KMS-11 (cell line): ENCODE results near the gene ZNF541.

Source experiments
- H2AFZ ChIP-seq: fragments of 200-600 bp; sonication (generic); 2 replicates; pipeline ENCODE4 v1.6.1; 2016; ENCODE audit warnings: antibody characterized with exemption, mixed run types, low read depth
- H3K27ac ChIP-seq: fragments of 200-600 bp; sonication (generic); 2 replicates; pipeline ENCODE4 v1.6.1; 2016; ENCODE audit warnings: mild to moderate bottlenecking, mixed run types
- H3K27me3 ChIP-seq: fragments of 200-600 bp; sonication (generic); 2 replicates; pipeline ENCODE4 v1.6.1; 2017; ENCODE audit warnings: mild to moderate bottlenecking, low read depth, mixed run types, moderate library complexity; ENCODE audit not compliant: insufficient read depth
- H3K36me3 ChIP-seq: fragments of 200-600 bp; sonication (generic); 2 replicates; pipeline ENCODE4 v1.6.1; 2017; ENCODE audit warnings: mild to moderate bottlenecking, mixed run types; ENCODE audit not compliant: insufficient read depth
- H3K4me1 ChIP-seq: fragments of 200-600 bp; sonication (generic); 2 replicates; pipeline ENCODE4 v1.6.1; 2016; ENCODE audit warnings: mild to moderate bottlenecking, low read depth, mixed run types; ENCODE audit not compliant: poor library complexity, severe bottlenecking
- H3K4me2 ChIP-seq: fragments of 200-600 bp; sonication (generic); 2 replicates; pipeline ENCODE4 v1.7.0; 2016; ENCODE audit warnings: mild to moderate bottlenecking, mixed run types
- H3K4me3 ChIP-seq: fragments of 200-600 bp; sonication (generic); IDR thresholded peaks from 2 replicates; pipeline ENCODE4 v1.6.1; 2017; ENCODE audit warnings: low read depth, low read length, mixed read lengths; ENCODE audit not compliant: insufficient read depth
- H3K79me2 ChIP-seq: fragments of 200-600 bp; sonication (generic); 2 replicates; pipeline ENCODE4 v1.6.1; 2016; ENCODE audit warnings: low read depth, mixed run types; ENCODE audit not compliant: insufficient read depth
- H3K9ac ChIP-seq: fragments of 200-600 bp; sonication (generic); 2 replicates; pipeline ENCODE4 v1.6.1; 2016; ENCODE audit warnings: mild to moderate bottlenecking, mixed run types
- H4K20me1 ChIP-seq: fragments of 200-600 bp; sonication (generic); 2 replicates; pipeline ENCODE4 v1.6.1; 2016; ENCODE audit warnings: mild to moderate bottlenecking, mixed run types; ENCODE audit not compliant: insufficient read depth
- TF ChIP-seq, protein P1 (sequence below): fragments of 200-600 bp; sonication (generic); conservative IDR thresholded peaks from 2 replicates; pipeline ENCODE4 v1.6.1; 2017; ENCODE audit warnings: low read depth, mild to moderate bottlenecking, antibody characterized with exemption, low read length, moderate library complexity, mixed read lengths

The ZNF541 gene

GRCh38 chr19:47545061-47545948, 27.6 kb downstream of the ZNF541 start:
- Histone ChIP-seq H3K36me3 (no peaks in the 10 kb centered on the region), H3K4me1 (peaks cover 14% of the 10 kb centered on the region), H4K20me1 (no peaks in the 10 kb centered on the region), H3K27ac (no peak overlapping the region), H3K9ac (no peak overlapping the region), H3K79me2 (no peaks in the 10 kb centered on the region), H3K27me3 (peaks cover 9% of the 10 kb centered on the region; the same call in 1 of the 2 replicates), H3K4me2 (no peak overlapping the region), H3K4me3 (no peak overlapping the region), H2AFZ (no peak overlapping the region)
- TF ChIP-seq, protein P1, sequence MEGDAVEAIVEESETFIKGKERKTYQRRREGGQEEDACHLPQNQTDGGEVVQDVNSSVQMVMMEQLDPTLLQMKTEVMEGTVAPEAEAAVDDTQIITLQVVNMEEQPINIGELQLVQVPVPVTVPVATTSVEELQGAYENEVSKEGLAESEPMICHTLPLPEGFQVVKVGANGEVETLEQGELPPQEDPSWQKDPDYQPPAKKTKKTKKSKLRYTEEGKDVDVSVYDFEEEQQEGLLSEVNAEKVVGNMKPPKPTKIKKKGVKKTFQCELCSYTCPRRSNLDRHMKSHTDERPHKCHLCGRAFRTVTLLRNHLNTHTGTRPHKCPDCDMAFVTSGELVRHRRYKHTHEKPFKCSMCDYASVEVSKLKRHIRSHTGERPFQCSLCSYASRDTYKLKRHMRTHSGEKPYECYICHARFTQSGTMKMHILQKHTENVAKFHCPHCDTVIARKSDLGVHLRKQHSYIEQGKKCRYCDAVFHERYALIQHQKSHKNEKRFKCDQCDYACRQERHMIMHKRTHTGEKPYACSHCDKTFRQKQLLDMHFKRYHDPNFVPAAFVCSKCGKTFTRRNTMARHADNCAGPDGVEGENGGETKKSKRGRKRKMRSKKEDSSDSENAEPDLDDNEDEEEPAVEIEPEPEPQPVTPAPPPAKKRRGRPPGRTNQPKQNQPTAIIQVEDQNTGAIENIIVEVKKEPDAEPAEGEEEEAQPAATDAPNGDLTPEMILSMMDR, result no peak

- H3K4me1 ChIP-seq, result peaks cover 23% of the 10 kb centered on the region
- no peak overlapping the region for H2AFZ ChIP-seq
- H3K36me3 ChIP-seq, result no peaks in the 10 kb centered on the region
- TF ChIP-seq, protein P1, result no peak
- H4K20me1 ChIP-seq, result no peaks in the 10 kb centered on the region
- H3K27me3 ChIP-seq, result peaks cover 4% of the 10 kb centered on the region; the same call in 1 of the 2 replicates
- H3K4me3 ChIP-seq, result no peak overlapping the region
- no peak overlapping the region for H3K4me2 ChIP-seq
- H3K79me2 ChIP-seq, result no peaks in the 10 kb centered on the region
- no peak overlapping the region for H3K27ac ChIP-seq
- no peak overlapping the region for H3K9ac ChIP-seq
Observed at GRCh38 chr19:47544476-47544875, 28.5 kb downstream of the ZNF541 start.

- Histone ChIP-seq H3K9ac (no peak overlapping the region), H4K20me1 (no peaks in the 10 kb centered on the region), H3K4me2 (no peak overlapping the region), H3K4me3 (no peak overlapping the region), H2AFZ (no peak overlapping the region), H3K4me1 (peaks cover 25% of the 10 kb centered on the region), H3K79me2 (no peaks in the 10 kb centered on the region), H3K36me3 (no peaks in the 10 kb centered on the region), H3K27me3 (peaks cover 4% of the 10 kb centered on the region; the same call in 1 of the 2 replicates), H3K27ac (no peak overlapping the region)
- TF ChIP-seq, protein P1, result no peak
Observed at GRCh38 chr19:47544075-47544474, 28.9 kb downstream of the ZNF541 start.

DNA sequence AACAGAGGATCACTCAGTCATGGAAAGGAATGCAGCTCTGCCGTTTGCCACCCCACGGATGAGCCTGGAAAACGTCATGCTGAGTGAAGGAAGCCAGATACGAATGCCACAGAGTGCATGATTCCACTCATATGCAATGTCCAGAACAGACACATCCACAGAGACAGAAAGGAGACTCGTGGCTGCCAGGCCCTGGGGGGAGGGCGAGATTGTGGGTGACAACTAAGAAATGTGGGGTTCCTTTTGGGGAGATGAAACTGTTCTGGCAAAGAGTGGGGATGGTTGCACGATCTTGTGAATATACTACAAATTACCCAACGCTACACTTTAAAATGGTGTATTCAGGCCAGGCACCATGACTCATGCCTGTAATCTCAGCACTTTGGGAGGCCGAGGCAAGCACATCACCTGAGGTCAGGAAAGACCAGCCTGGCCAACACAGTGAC, 30.9 kb downstream of the ZNF541 start:
- no peaks in the 10 kb centered on the region for H3K79me2 ChIP-seq
- H3K9ac ChIP-seq, result no peak overlapping the region
- TF ChIP-seq, protein P1, result no peak
- no peak overlapping the region for H3K27ac ChIP-seq
- H4K20me1 ChIP-seq, result no peaks in the 10 kb centered on the region
- no peaks in the 10 kb centered on the region for H3K27me3 ChIP-seq
- no peaks in the 10 kb centered on the region for H3K36me3 ChIP-seq
- H3K4me3 ChIP-seq, result no peak overlapping the region
- no peak overlapping the region for H3K4me2 ChIP-seq
- H2AFZ ChIP-seq, result no peak overlapping the region
- peaks cover 25% of the 10 kb centered on the region for H3K4me1 ChIP-seq
